Rectal smooth muscle tissue (tissue), 1 donor: Measurements from ENCODE around the gene EIF4E3.

Source experiments
- H3K27ac ChIP-seq: one replicate; pipeline ENCODE4 v1.7.0; 2013; ENCODE audit warnings: low read depth, low read length, inconsistent platforms
- H3K27me3 ChIP-seq: one replicate; pipeline ENCODE4 v1.7.0; 2013; ENCODE audit warnings: low read length; ENCODE audit not compliant: control insufficient read depth, insufficient read depth
- H3K36me3 ChIP-seq: one replicate; pipeline ENCODE4 v1.7.0; 2013; ENCODE audit warnings: low read length; ENCODE audit not compliant: control insufficient read depth, insufficient read depth
- H3K4me1 ChIP-seq: one replicate; pipeline ENCODE4 v1.7.0; 2013; ENCODE audit warnings: low read length; ENCODE audit not compliant: control insufficient read depth, insufficient read depth
- H3K4me3 ChIP-seq: one replicate; pipeline ENCODE4 v1.7.0; 2013; ENCODE audit warnings: low read length
- H3K9ac ChIP-seq: one replicate; pipeline ENCODE4 v1.7.0; 2013; ENCODE audit warnings: low read length

The EIF4E3 gene

GRCh38 chr3:71680603-71681002 is 44.6 kb downstream of the EIF4E3 start:
- Histone ChIP-seq H3K4me1 (peaks cover 13% of the 10 kb centered on the region), H3K36me3 (no peaks in the 10 kb centered on the region), H3K27ac (peak overlapping the region; percentile 35), H3K27me3 (no peaks in the 10 kb centered on the region), H3K4me3 (no peak overlapping the region), H3K9ac (no peak overlapping the region)

- Histone ChIP-seq H3K27me3 (no peaks in the 10 kb centered on the region), H3K9ac (no peak overlapping the region), H3K4me1 (peaks cover 9% of the 10 kb centered on the region), H3K4me3 (no peak overlapping the region), H3K36me3 (no peaks in the 10 kb centered on the region), H3K27ac (no peak overlapping the region)
These were observed 48.3 kb downstream of the EIF4E3 start for GRCh38 chr3:71676931-71677330.

- Histone ChIP-seq H3K4me3 (no peak overlapping the region), H3K36me3 (no peaks in the 10 kb centered on the region), H3K9ac (no peak overlapping the region), H3K27ac (no peak overlapping the region), H3K4me1 (peaks cover 5% of the 10 kb centered on the region), H3K27me3 (no peaks in the 10 kb centered on the region)
These were observed 51.7 kb downstream of the EIF4E3 start for GRCh38 chr3:71673486-71673885.

GRCh38 chr3:71672807-71673206 is 52.4 kb downstream of the EIF4E3 start:
- Histone ChIP-seq H3K27me3 (no peaks in the 10 kb centered on the region), H3K4me3 (no peak overlapping the region), H3K36me3 (no peaks in the 10 kb centered on the region), H3K4me1 (peaks cover 5% of the 10 kb centered on the region), H3K9ac (no peak overlapping the region), H3K27ac (no peak overlapping the region)

GRCh38 chr3:71672340-71672739 is 52.9 kb downstream of the EIF4E3 start:
- H3K27ac ChIP-seq = peak overlapping the region; percentile 14

GRCh38 chr3:71671216-71671845 is 53.9 kb downstream of the EIF4E3 start:
- Histone ChIP-seq H3K9ac (no peak overlapping the region), H3K27ac (no peak overlapping the region)

More at GRCh38 chr3:71672340-71672739, 52.9 kb downstream of the EIF4E3 start:
- peaks cover 5% of the 10 kb centered on the region for H3K4me1 ChIP-seq
- H3K4me3 ChIP-seq = no peak overlapping the region
- H3K27me3 ChIP-seq = no peaks in the 10 kb centered on the region
- no peaks in the 10 kb centered on the region for H3K36me3 ChIP-seq
- H3K9ac ChIP-seq = no peak overlapping the region

GRCh38 chr3:71662568-71662967 is 62.6 kb downstream of the EIF4E3 start:
- Histone ChIP-seq H3K27me3 (no peaks in the 10 kb centered on the region), H3K9ac (no peak overlapping the region), H3K27ac (no peak overlapping the region), H3K4me3 (no peak overlapping the region), H3K4me1 (peaks cover 27% of the 10 kb centered on the region), H3K36me3 (no peaks in the 10 kb centered on the region)

More at GRCh38 chr3:71671216-71671845, 53.9 kb downstream of the EIF4E3 start:
- no peaks in the 10 kb centered on the region for H3K27me3 ChIP-seq
- H3K4me3 ChIP-seq = no peak overlapping the region
- H3K4me1 ChIP-seq = peaks cover 5% of the 10 kb centered on the region
- H3K36me3 ChIP-seq = no peaks in the 10 kb centered on the region

GRCh38 chr3:71662056-71662455 is 63.1 kb downstream of the EIF4E3 start:
- Histone ChIP-seq H3K36me3 (no peaks in the 10 kb centered on the region), H3K4me1 (peaks cover 29% of the 10 kb centered on the region), H3K27me3 (no peaks in the 10 kb centered on the region), H3K9ac (no peak overlapping the region), H3K27ac (no peak overlapping the region), H3K4me3 (no peak overlapping the region)

GRCh38 chr3:71659864-71660591 is 65.2 kb downstream of the EIF4E3 start:
- H3K9ac ChIP-seq = no peak overlapping the region
- H3K4me1 ChIP-seq = peaks cover 29% of the 10 kb centered on the region
- no peaks in the 10 kb centered on the region for H3K27me3 ChIP-seq
- H3K36me3 ChIP-seq = no peaks in the 10 kb centered on the region
- no peak overlapping the region for H3K4me3 ChIP-seq
- H3K27ac ChIP-seq = peak overlapping the region; percentile 52

- no peaks in the 10 kb centered on the region for H3K36me3 ChIP-seq
- H3K27ac ChIP-seq = peak overlapping the region; percentile 67
- no peak overlapping the region for H3K9ac ChIP-seq
- H3K27me3 ChIP-seq = no peaks in the 10 kb centered on the region
- peaks cover 29% of the 10 kb centered on the region for H3K4me1 ChIP-seq
- H3K4me3 ChIP-seq = no peak overlapping the region
These were observed 67.2 kb downstream of the EIF4E3 start for GRCh38 chr3:71657831-71658530.

- peaks cover 21% of the 10 kb centered on the region for H3K4me1 ChIP-seq
- no peaks in the 10 kb centered on the region for H3K36me3 ChIP-seq
- H3K4me3 ChIP-seq = no peak overlapping the region
- no peaks in the 10 kb centered on the region for H3K27me3 ChIP-seq
- no peak overlapping the region for H3K27ac ChIP-seq
- no peak overlapping the region for H3K9ac ChIP-seq
These were observed 70.1 kb downstream of the EIF4E3 start for GRCh38 chr3:71655061-71655460.

GRCh38 chr3:71653414-71653807 is 71.8 kb downstream of the EIF4E3 start:
- Histone ChIP-seq H3K27ac (no peak overlapping the region), H3K36me3 (no peaks in the 10 kb centered on the region), H3K4me3 (no peak overlapping the region), H3K27me3 (no peaks in the 10 kb centered on the region), H3K4me1 (peaks cover 8% of the 10 kb centered on the region), H3K9ac (no peak overlapping the region)
